NCI-H2107 (cell line): ENCODE data around the gene NTN5.
A peak's percentile ranks its signal among the peaks of the same experiment; 100 is the strongest.

ENCODE experiments used
- DNase-seq: peaks from one replicate; lab custom pipeline; 2025; lab: John Stamatoyannopoulos, UW

The NTN5 gene

DNA sequence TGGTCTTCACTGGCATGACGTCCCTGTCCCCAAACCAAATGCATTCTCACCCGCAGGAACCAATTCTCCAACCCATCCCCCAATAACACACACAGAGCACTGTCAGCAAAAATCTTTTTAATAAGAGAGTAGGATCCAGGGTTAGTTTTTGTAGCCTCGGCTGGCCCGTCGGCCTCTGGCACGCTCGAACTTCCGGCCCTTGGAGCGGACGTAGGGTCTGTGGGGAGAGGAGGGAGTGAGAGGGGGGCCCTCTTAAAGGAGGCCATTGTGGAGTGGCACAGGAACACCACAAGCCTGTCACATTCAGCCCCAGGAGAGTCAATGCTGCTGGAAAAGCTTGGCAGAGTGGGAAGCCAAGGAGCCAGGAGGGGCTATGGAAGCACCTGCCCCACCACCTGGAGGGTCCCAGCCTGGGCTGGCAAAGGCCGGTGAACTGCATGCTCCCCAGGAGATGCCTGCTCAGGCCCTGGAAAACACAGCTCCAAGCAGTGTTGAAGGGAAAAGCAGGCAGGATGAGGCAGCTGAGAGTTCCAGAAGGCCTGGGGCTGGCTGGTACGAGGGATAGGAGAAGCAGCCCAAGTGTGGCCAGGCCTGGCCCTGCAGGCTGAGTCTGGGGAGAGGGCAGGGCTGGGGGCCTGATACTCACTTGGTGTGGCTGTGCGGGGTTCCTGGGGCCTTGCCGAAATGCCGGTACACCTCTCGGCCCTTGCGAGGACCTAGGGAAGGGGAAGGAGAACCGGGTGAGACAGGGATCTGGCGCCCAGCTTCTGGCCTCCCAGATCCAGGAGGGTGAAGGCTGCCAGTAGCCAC, 57.4 kb downstream of the NTN5 start:
- DNase-seq, result no peak

DNA sequence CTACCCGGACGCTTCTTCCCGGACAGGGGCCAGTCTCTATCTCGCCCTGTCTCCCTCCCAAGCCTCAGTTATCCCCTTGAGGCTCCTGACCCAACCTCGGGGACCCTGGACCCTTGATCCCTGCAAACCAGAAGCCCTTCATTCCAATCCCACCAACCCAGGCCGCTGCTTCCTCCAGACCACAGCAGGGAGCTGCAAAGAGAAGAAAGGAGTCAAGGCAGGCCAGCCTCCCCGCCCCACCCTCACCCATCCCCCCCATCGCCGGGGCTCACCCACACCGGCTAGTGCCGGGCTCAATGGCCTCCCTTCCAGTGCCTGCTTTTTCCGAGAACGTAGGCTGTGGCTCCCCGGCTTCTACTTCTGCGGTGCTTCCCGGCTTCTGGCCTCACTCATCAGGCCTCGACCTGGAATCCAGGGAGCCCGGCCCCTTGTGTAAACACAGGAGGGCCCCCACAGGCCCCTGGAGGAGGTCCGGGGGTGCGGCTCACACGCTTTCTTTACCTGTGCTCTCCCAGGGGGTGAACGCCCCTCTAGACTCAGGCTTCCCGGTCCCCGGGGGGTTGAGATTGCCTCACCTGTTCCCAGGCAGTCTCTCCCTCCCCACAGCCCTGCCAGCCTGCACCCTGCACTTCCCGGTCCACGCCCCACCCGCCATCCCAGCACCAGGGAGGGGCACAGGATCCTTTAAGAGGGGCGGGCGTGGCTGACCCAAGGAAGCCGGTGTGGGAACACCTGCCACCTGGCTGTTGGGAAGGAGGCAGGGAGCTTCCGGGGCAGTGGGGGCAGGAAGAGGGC, 58.2 kb downstream of the NTN5 start, which contains the start of gene FAM83E:
FAM83E (minus strand) TSS at position 641 of the 795 bp plus-strand sequence. CDS start 1,704 bp downstream, outside the sequence.
- peak; percentile 38 for DNase-seq

DNA sequence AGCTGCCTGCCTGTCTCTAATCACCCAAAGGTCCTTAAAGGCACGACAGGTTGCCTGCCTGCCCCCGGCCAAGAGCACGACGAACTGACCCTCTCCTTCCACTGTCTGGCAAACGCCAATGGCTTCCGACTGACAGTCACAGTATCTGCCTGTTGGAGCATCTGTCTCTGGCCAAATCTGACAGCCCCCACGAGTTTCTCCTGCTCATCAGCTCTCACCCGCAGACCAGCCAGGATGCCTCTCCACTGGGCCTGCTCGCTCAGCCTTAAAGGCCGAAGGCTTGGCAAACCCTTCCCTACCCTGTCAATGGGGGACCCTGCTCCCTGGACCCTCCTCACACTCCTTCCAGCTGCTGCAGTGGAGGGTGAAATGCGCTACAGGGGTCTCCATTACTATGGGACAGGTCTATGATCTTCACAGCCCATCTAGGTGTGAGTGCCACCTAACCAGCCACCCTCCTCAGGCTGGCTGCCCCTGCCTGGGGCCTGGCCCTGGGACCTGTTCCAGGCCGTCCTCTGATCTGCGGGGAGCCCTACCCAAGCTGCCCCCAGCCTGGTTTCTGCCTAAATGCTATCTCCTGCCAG, 58.9 kb downstream of the NTN5 start:
- DNase-seq, result no peak

DNA sequence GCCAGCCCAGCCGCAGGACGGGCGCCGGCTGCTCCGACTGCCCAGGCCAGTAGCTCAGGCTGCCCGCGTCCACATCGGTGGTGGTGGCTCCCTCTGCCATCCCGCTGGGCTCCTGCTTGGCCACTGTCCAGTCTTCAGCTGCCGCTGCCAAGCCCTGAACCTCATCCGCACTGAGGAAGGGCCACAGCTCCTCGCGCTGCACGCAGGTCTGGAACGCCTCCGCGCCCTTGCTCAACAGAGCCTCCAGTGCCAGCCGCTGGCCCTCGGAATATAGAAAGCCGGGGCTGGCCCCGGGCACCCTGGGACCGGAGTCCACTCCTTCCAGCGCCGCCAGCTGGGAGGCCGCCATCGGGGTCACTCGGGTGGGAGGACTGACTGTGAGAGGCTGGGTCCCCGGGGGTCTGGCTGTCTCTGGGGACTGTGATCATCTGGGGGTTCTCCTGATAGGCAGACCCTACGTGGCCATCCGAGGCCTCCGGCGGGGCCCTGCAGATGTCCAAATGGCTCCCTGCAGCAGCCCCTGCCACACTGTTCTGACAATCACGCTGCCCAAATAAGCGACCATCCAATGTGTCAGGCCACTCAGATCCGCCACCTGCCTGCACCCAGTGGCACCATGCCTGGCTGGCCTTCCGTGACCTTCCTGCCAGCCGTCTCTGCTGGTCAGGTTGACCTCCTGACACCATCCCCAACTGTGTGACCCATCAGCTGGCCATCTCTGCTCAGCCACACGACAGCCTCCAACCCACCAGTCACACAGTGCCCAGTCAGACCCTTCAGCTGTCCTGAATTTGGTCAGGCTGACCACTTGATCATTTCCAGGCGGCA, 59.6 kb downstream of the NTN5 start:
- no peak for DNase-seq

DNA sequence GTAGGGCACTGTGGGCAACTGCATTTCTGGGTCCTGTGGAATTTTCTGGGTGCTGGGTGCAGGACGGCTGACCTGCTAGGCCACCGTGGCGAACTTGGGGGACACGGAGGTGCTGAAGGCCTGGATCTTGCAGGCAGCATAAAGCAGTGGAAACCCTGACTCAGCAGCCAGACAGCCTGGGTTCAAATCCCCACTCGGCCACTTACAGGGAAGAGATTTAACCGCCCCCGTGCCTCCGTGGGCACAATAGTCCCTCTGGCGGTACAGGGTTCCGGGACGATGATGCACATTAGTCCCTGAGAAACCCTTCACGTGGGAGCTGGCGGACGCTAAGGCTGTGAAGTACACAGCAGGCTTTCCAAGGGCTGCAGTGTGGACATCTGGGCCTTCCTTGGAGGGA, 60.9 kb downstream of the NTN5 start:
- DNase-seq, result no peak
